Measurements from ENCODE around the gene ADGRF3. TPM values are rescaled to one million over a fixed set of nuclear protein-coding genes. Genes with fewer than 3 reads are reported as not detected.
"Not testable (repeated sequence)": the region's sequence is repeated elsewhere in the genome, so short reads cannot be mapped to it uniquely, and the experiment has no call there.

ADGRF3 gene
- total RNA-seq, 2 experiments from 2014 or later = 2.7 to 3.0 TPM

DNA sequence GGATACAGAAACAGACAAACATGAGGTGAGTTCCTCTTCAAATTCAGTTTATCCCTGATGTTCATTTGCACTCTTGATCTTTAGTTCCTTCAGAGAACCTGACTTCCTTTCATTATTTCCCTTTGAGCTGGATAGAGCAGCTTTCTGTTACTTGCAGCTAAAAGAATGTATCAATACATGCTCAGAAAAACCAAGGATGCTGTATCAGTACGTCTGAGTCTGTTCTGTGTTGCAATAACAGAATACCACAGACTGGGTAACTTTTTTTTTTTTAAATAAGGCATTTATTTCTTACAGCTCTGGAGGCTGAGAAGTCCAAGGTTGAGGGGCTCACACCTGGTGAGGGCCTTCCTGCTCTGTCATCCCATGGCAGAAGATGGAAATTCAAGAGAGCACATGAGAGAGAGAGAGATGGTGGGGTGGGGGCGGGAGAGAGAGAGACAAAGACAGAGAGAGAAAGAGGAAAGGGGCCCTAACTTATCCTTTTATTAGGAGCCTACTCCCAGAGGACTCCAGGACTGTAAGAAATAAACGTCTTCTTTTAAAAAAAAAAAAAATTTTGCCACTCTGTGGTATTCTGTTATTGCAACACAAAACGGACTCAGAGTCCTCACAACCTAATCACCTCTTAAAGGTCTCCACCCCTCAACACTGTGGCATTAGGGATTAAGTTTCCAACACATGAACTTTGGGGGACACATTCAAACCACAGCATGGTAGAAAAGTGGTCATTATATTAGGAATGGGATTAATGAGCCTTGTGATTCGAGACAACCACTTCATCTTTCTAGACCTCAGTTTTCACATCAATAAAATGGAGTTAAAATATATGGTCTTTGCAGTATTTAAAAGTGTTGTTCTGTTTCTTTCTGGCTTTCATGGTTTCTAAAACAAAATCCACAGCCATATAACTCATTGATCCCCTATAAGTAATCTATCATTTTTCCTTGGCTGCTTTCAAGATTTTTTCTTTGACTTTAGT, 19.0 kb downstream of the ADGRF3 start:
- intact Hi-C loops (cut with micrococcal nuclease) = no loop called here
- CTCF ChIA-PET = interaction anchor here (1.4 to 1.5 kb wide), 2 partner anchors 23 to 53 kb away, joined by 3 to 5 read pairs; no protein-coding TSS in a partner anchor
- no peak for DNase-seq
- Mint-ChIP-seq H3K4me3 (no peak overlapping the region), H3K36me3 (ENCODE audit: low read depth) (peaks cover 1% of the 10 kb centered on the region), H3K4me1 (ENCODE audit: low read depth) (peaks cover 7% of the 10 kb centered on the region), H3K27ac (no peak overlapping the region), H3K27me3 (ENCODE audit: low read depth) (no peaks in the 10 kb centered on the region), H3K9me3 (no peaks in the 10 kb centered on the region)

DNA sequence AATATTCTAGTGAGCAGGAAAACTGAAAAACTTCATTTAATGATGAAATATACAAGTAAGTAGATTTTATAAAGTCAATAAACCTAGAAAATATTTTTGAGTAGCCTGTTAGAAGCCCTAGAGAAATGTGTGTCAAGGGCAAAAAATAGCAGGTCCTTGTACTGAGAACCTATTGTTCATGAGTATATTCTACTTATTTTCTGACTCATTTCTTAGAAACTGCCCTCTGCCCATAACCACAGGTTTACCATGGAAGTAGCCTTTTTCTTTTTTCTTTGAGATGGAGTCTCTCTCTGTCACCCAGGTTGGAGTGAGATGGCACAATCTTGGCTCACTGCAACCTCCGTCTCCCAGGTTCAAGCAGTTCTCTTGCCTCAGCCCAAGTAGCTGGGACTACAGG, 20.1 kb downstream of the ADGRF3 start:
- Mint-ChIP-seq H3K4me1 (ENCODE audit: low read depth) (peaks cover 7% of the 10 kb centered on the region), H3K36me3 (ENCODE audit: low read depth) (peaks cover 1% of the 10 kb centered on the region), H3K27me3 (ENCODE audit: low read depth) (no peaks in the 10 kb centered on the region), H3K27ac (no peak overlapping the region), H3K4me3 (no peak overlapping the region), H3K9me3 (no peaks in the 10 kb centered on the region)
- DNase-seq = no peak
- CTCF ChIA-PET = interaction anchor here (0.6 kb wide), 1 partner anchor 121 kb away, joined by 7 read pairs; no protein-coding TSS in a partner anchor
- intact Hi-C loops (cut with micrococcal nuclease) = no loop called here

DNA sequence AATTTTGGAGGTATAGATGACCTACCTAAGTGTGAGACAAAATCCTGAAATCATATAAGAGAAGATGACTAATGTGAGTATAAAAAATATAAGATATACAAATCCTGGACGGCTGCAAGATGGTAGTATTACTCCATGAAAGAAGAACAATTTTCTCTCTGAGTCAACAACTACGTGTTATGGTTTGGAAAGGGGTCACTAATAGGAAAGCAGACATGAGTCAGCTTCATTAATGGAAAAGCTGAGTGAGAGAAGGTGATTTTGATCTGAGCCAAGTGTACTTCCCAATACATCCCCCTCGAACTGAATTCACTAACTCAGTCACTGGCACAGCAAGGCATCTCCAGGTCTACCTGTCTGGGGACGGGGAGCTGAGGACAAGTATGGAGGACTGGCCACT, 20.7 kb downstream of the ADGRF3 start:
- Mint-ChIP-seq H3K4me1 (ENCODE audit: low read depth) (peaks cover 7% of the 10 kb centered on the region), H3K4me3 (no peak overlapping the region), H3K27me3 (ENCODE audit: low read depth) (no peaks in the 10 kb centered on the region), H3K36me3 (ENCODE audit: low read depth) (peaks cover 1% of the 10 kb centered on the region), H3K9me3 (no peaks in the 10 kb centered on the region), H3K27ac (no peak overlapping the region)
- CTCF ChIA-PET = interaction anchor here (0.5 to 1.2 kb wide), 4 partner anchors 26 to 335 kb away, joined by 3 to 7 read pairs (median 3); no protein-coding TSS in a partner anchor
- DNase-seq = no peak
- intact Hi-C loops (cut with micrococcal nuclease) = no loop called here

DNA sequence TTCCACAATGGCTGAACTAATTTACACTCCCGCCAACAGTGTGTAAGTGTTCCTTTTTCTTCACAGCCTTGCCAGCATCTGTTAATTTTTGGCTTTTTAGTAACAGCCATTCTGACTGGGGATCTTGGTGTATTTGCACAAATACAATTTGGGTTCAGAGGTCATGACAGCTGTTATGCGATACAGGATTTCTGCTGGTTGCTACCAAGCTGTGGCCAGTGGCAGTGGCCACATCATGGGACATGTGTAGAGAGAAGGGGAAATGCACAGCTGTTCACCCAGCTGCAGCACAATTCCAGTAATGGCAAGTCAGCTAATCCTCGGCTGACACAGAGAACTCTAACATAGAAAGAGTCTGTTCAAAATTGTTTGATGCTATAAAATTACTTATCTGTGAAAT, 21.7 kb downstream of the ADGRF3 start:
- no peak overlapping the region for H3K4me3 Mint-ChIP-seq
- DNase-seq = no peak
- no peaks in the 10 kb centered on the region for H3K27me3 Mint-ChIP-seq (ENCODE audit: low read depth)
- CTCF ChIA-PET = interaction anchor here (1.2 kb wide), 1 partner anchor 334 kb away, joined by 3 read pairs; no protein-coding TSS in a partner anchor
- no peaks in the 10 kb centered on the region for H3K9me3 Mint-ChIP-seq
- H3K4me1 Mint-ChIP-seq (ENCODE audit: low read depth) = peaks cover 3% of the 10 kb centered on the region
- intact Hi-C loops (cut with micrococcal nuclease) = no loop called here
- H3K36me3 Mint-ChIP-seq (ENCODE audit: low read depth) = peaks cover 1% of the 10 kb centered on the region
- H3K27ac Mint-ChIP-seq = no peak overlapping the region

DNA sequence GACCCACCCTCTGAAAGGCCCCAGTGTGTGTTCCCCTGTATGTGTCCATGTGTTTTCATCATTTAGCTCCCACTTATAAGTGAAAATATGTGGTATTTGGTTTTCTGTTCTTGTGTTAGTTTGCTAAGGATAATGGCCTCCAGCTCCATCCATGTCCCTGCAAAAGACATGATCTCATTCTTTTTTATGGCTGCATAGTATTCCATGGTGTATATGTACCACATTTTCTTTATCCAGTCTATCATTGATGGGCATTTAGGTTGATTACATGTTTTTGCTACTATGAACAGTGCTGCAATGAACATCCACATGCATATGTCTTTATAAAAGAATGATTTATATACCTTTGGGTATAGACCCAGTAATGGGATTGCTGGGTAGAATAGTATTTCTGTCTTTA, 22.1 kb downstream of the ADGRF3 start:
- H3K27ac Mint-ChIP-seq; H3K36me3 Mint-ChIP-seq (ENCODE audit: low read depth); H3K9me3 Mint-ChIP-seq; H3K27me3 Mint-ChIP-seq (ENCODE audit: low read depth); DNase-seq; H3K4me3 Mint-ChIP-seq; H3K4me1 Mint-ChIP-seq (ENCODE audit: low read depth); intact Hi-C loops (cut with micrococcal nuclease): not testable (repeated sequence)
- CTCF ChIA-PET = interaction anchor here (1.2 kb wide), 1 partner anchor 334 kb away, joined by 3 read pairs; no protein-coding TSS in a partner anchor

DNA sequence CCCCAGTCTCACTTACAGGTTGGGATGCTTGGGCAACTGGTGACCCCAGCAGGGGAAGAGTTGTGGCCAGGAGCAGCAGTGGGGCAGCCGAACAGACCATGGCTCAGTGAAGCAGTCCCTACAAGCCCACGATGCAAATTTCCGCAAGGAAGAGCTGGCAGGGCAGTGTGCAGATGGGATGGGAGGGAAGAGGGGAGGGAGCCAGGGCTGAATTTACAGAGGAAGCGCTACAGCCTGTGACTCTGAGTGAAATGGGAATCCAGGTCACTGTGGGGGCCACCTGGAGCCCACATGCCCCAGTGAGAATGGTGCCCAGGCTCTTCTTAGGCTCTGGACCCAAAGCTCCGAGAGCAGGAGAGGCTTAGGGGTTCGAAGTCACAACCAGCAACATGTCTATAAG, 27.6 kb downstream of the ADGRF3 start:
- H3K9me3 Mint-ChIP-seq = no peaks in the 10 kb centered on the region
- no peak overlapping the region for H3K4me3 Mint-ChIP-seq
- H3K4me1 Mint-ChIP-seq (ENCODE audit: low read depth) = no peaks in the 10 kb centered on the region
- CTCF ChIA-PET = no interaction called here
- H3K27me3 Mint-ChIP-seq (ENCODE audit: low read depth) = no peaks in the 10 kb centered on the region
- no peak overlapping the region for H3K27ac Mint-ChIP-seq
- DNase-seq = no peak
- intact Hi-C loops (cut with micrococcal nuclease) = no loop called here
- no peaks in the 10 kb centered on the region for H3K36me3 Mint-ChIP-seq (ENCODE audit: low read depth)

DNA sequence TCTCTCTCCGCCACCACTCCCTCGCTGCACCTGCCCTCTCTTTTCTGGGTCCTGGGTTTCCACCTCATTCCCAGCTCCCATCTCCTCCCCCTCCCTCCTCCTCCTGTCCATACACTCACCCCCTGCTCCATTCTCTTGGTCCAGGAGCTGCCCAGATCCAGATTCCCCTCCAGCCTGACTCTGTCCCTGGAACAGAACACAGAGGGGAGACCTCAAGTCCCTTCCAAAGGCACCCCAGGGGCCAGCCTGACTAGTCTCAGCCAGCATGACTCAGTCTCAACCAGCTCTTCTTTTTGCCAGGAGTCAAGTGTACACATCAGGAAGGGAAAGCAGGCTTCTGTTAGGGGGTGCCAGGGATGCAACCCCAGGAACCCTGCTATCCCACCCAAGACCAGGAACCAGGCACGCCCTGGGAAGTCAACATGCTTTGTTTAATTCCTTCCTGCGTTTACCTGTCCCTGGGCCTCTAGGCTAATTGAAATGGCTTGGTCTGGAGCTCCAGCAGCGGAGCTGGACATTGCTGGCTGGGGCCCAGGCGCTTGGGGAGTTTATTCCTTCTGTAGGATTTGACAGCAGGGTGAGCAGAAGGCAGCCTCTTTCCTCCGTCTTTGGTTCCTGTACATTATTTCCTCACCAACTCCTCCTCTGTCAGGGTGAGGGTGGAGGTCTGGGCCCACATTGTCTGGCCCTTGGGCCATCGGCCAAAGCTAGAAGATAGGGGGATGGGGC, 29.0 kb downstream of the ADGRF3 start:
- H3K9me3 Mint-ChIP-seq = no peaks in the 10 kb centered on the region
- no peaks in the 10 kb centered on the region for H3K27me3 Mint-ChIP-seq (ENCODE audit: low read depth)
- no peak for DNase-seq
- no peaks in the 10 kb centered on the region for H3K4me1 Mint-ChIP-seq (ENCODE audit: low read depth)
- intact Hi-C loops (cut with micrococcal nuclease) = no loop called here
- H3K4me3 Mint-ChIP-seq = no peak overlapping the region
- H3K27ac Mint-ChIP-seq = peak overlapping the region; percentile 44
- CTCF ChIA-PET = interaction anchor here (1.1 to 2.3 kb wide), 2 partner anchors 12 to 366 kb away, joined by 4 to 6 read pairs; no protein-coding TSS in a partner anchor
- H3K36me3 Mint-ChIP-seq (ENCODE audit: low read depth) = no peaks in the 10 kb centered on the region

DNA sequence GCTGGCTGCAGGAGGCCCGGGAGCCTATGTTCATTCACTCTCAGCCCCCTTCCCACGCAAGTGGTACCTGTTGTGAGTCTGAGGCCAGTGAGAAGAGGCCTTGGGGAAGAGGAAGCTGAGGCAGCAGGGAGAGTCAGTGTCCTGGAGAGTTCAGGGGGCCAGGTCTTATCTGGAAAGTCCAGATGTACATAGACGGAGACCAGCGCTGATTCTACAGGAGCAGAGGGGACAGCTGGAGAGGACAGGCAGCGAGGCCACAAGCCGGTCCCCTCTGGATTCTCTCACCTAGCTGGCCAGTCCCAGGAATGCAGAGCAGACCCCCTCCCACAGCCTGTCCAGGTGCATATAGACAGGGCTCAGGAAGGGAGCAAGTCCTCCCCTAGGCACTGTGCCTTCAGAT, 29.7 kb downstream of the ADGRF3 start:
- intact Hi-C loops (cut with micrococcal nuclease) = no loop called here
- Mint-ChIP-seq H3K36me3 (ENCODE audit: low read depth) (no peaks in the 10 kb centered on the region), H3K4me1 (ENCODE audit: low read depth) (no peaks in the 10 kb centered on the region), H3K4me3 (no peak overlapping the region), H3K9me3 (no peaks in the 10 kb centered on the region), H3K27me3 (ENCODE audit: low read depth) (no peaks in the 10 kb centered on the region), H3K27ac (no peak overlapping the region)
- DNase-seq = no peak
- CTCF ChIA-PET = interaction anchor here (2.3 kb wide), 1 partner anchor 13 kb away, joined by 6 read pairs; no protein-coding TSS in a partner anchor

DNA sequence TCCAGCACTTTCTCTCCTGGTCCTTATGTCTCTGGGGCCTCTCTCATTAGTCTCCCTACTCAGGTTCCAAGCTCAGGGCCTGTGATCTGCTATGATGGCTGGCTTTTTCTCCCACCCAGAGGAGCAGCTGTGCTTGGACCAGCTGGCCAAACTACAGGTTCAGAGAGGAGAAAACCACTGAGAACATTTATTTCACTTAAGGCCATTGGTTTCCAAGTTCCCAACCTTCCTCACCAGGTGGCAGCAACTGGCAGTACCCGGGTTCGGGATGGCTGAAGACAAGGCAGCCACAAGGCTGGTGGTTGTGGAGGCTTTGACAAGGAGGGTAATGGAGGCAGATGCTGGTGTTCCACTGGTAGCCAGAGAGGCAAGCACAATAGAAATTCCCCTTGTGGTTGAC, 30.5 kb downstream of the ADGRF3 start:
- intact Hi-C loops (cut with micrococcal nuclease) = no loop called here

DNA sequence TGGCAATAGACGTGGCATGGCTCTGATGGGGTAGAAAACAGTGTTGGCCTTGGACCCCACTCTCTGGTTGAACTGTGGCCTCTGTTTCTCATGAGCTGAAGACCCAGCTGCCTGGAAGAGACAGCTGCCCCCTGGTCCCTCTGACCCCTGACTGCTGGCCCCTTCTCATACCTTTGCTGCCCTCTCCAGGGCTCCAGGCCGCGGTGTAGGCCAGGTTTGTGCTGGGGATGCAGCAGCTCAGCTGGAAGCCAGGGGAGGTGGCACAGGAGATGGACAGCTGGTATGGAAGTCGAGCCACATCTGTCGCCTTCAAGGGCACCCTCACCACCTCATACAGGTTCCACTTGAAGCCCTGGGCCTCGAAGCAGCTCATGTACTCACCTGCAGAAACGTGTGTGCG, 32.3 kb downstream of the ADGRF3 start:
- DNase-seq = no peak
- intact Hi-C loops (cut with micrococcal nuclease) = no loop called here
- Mint-ChIP-seq H3K4me3 (no peak overlapping the region), H3K4me1 (ENCODE audit: low read depth) (no peaks in the 10 kb centered on the region), H3K36me3 (ENCODE audit: low read depth) (no peaks in the 10 kb centered on the region), H3K27ac (no peak overlapping the region), H3K9me3 (no peaks in the 10 kb centered on the region), H3K27me3 (ENCODE audit: low read depth) (no peaks in the 10 kb centered on the region)
- CTCF ChIA-PET = no interaction called here

More for the DNA sequence above, 30.5 kb downstream of the ADGRF3 start:
- Mint-ChIP-seq H3K9me3 (no peaks in the 10 kb centered on the region), H3K4me3 (no peak overlapping the region), H3K4me1 (ENCODE audit: low read depth) (no peaks in the 10 kb centered on the region), H3K27ac (no peak overlapping the region), H3K27me3 (ENCODE audit: low read depth) (no peaks in the 10 kb centered on the region), H3K36me3 (ENCODE audit: low read depth) (no peaks in the 10 kb centered on the region)
- DNase-seq = no peak
- CTCF ChIA-PET = interaction anchor here (2.3 kb wide), 1 partner anchor 14 kb away, joined by 6 read pairs; no protein-coding TSS in a partner anchor

DNA sequence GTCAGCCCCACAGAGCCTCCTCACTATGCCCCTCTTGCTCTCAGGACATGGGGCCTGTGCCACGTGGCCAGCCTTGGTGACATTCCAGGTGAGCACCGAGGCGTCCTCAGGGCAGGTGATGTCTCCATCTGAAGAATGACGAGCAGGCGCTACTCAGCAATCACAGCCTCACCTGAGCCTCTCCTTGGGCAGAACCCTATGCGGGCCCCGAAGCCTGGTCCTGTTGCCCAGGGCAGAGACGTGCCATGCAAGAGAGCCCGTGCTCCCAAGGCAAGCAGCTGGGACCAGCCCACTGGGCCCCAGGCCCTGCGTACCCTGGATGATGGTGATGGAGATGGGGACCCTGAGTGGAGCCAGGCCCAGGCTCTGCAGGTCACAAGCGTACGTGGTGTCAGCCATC, 33.1 kb downstream of the ADGRF3 start:
- CTCF ChIA-PET = no interaction called here
- no peak for DNase-seq
- Mint-ChIP-seq H3K4me1 (ENCODE audit: low read depth) (no peaks in the 10 kb centered on the region), H3K27me3 (ENCODE audit: low read depth) (no peaks in the 10 kb centered on the region), H3K27ac (no peak overlapping the region), H3K36me3 (ENCODE audit: low read depth) (peaks cover 1% of the 10 kb centered on the region), H3K9me3 (no peaks in the 10 kb centered on the region), H3K4me3 (no peak overlapping the region)
- intact Hi-C loops (cut with micrococcal nuclease) = no loop called here

DNA sequence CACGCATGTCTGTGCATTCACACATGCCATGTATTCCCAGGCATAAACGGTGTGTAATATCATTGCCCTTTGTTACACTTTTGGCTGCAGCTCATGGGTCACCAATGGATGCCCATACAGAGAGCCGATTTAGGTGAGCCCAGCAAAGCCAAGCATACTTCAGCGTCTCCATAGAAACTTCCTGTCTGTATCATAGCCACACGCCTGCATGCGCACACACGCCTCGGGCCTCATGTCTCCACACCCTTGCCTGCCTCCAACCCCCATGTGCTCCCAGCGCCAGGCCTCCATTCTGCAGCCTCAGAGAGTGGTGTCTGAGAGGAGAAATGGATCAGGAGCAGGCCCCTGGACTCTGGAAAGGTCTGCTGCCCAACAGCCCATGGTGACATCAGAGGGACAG, 34.1 kb downstream of the ADGRF3 start:
- H3K36me3 Mint-ChIP-seq (ENCODE audit: low read depth) = peaks cover 1% of the 10 kb centered on the region
- no peak for DNase-seq
- H3K9me3 Mint-ChIP-seq = no peaks in the 10 kb centered on the region
- H3K27me3 Mint-ChIP-seq (ENCODE audit: low read depth) = no peaks in the 10 kb centered on the region
- H3K4me1 Mint-ChIP-seq (ENCODE audit: low read depth) = no peaks in the 10 kb centered on the region
- CTCF ChIA-PET = no interaction called here
- H3K4me3 Mint-ChIP-seq = no peak overlapping the region
- H3K27ac Mint-ChIP-seq = no peak overlapping the region
- intact Hi-C loops (cut with micrococcal nuclease) = no loop called here

Data from activated naive CD4-positive, alpha-beta T cell treated with anti-CD3 and anti-CD28 coated beads for 36 hours (primary cell).